ENCODE results near the gene MYZAP.

GRCh38 chr15:57547243-57547755, 44.4 kb upstream of the MYZAP start:
- TF ChIP-seq CTCF (IDR thresholded peaks at IDR 0.05), result no peak
- no peak for TF ChIP-seq MAX (IDR thresholded peaks at IDR 0.05; ENCODE audit: low read depth)
- no peak for TF ChIP-seq POLR2AphosphoS5 (IDR thresholded peaks at IDR 0.05; ENCODE audit: low read depth, low read length)
- TF ChIP-seq SIN3A (IDR thresholded peaks at IDR 0.05; ENCODE audit: borderline replicate concordance, low read depth, low read length), result no peak
- no peak for TF ChIP-seq TAF1 (IDR thresholded peaks at IDR 0.05; ENCODE audit: borderline replicate concordance, low read depth, low read length)
- no peak for TF ChIP-seq EZH2phosphoT487 (IDR thresholded peaks at IDR 0.05; ENCODE audit: borderline replicate concordance, low read depth)
- no peak for TF ChIP-seq RAD21 (IDR thresholded peaks at IDR 0.05; ENCODE audit: low read length)
- TF ChIP-seq EP300 (IDR thresholded peaks at IDR 0.05; ENCODE audit: borderline replicate concordance in 1 of 2, low read depth in 1 of 2, low read length in 1 of 2), result no peak

All from SK-N-SH (cell line).